GM23338 (cell line): ENCODE measurements around the gene SNAP25. TPM values are rescaled to one million over a fixed set of nuclear protein-coding genes. Genes with fewer than 3 reads are reported as not detected.

Experiments
- ATAC-seq: fragments of 200-7000 bp; cut with Tn5 transposase; 3 replicates; pipeline ENCODE4 v1.9.1; 2020
- DNase-seq: peaks from one replicate; pipeline ENCODE4 v3.0.0-alpha.2; 2015; ENCODE audit warnings: low spot score
- H2AFZ ChIP-seq: fragments of 200-600 bp; sonication (generic); 2 replicates; pipeline ENCODE4 v1.8.0; 2016; ENCODE audit warnings: antibody characterized with exemption, mild to moderate bottlenecking, moderate library complexity
- H3F3A ChIP-seq: fragments of 200-600 bp; sonication (generic); replicated peaks from 2 replicates; pipeline ENCODE4 v1.8.0; 2017; ENCODE audit warnings: antibody characterized with exemption, mixed run types, low read depth
- H3K27ac ChIP-seq: fragments of 200-600 bp; sonication (generic); 2 replicates; pipeline ENCODE4 v1.6.1; 2016; ENCODE audit warnings: low read depth
- H3K27me3 ChIP-seq: fragments of 200-600 bp; sonication (generic); 2 replicates; pipeline ENCODE4 v1.8.0; 2016; ENCODE audit warnings: mild to moderate bottlenecking, mixed run types, moderate library complexity; ENCODE audit not compliant: insufficient read depth
- H3K36me3 ChIP-seq: fragments of 200-600 bp; sonication (generic); 2 replicates; pipeline ENCODE4 v1.8.0; 2016; ENCODE audit warnings: mild to moderate bottlenecking; ENCODE audit not compliant: insufficient read depth
- H3K4me1 ChIP-seq: fragments of 200-600 bp; sonication (generic); 2 replicates; pipeline ENCODE4 v1.8.0; 2016; ENCODE audit warnings: mild to moderate bottlenecking, moderate library complexity; ENCODE audit not compliant: insufficient read depth
- H3K4me2 ChIP-seq: fragments of 200-600 bp; sonication (generic); 2 replicates; pipeline ENCODE4 v1.7.1; 2017; ENCODE audit warnings: mixed run types
- H3K4me3 ChIP-seq: fragments of 200-600 bp; sonication (generic); 2 replicates; pipeline ENCODE4 v1.6.1; 2016; ENCODE audit warnings: mixed run types
- H3K79me2 ChIP-seq: fragments of 200-600 bp; sonication (generic); replicated peaks from 2 replicates; pipeline ENCODE4 v1.8.0; 2017; ENCODE audit warnings: mild to moderate bottlenecking; ENCODE audit not compliant: insufficient read depth
- H3K9me2 ChIP-seq: fragments of 200-600 bp; sonication (generic); 2 replicates; pipeline ENCODE4 v1.8.0; 2017; ENCODE audit not compliant: insufficient read depth
- H4K20me1 ChIP-seq: fragments of 200-600 bp; sonication (generic); replicated peaks from 2 replicates; pipeline ENCODE4 v1.8.0; 2017; ENCODE audit warnings: mild to moderate bottlenecking; ENCODE audit not compliant: insufficient read depth
- H3K27ac Mint-ChIP-seq: 2 replicates; pipeline ENCODE4 v1.8.0; 2020; ENCODE audit warnings: inconsistent platforms, mild to moderate bottlenecking, moderate library complexity, mixed read lengths
- H3K27me3 Mint-ChIP-seq: 3 replicates; pipeline ENCODE4 v1.8.0; 2022; ENCODE audit warnings: low read depth, mild to moderate bottlenecking, moderate library complexity, mixed read lengths, inconsistent platforms; ENCODE audit not compliant: insufficient read depth, poor library complexity
- H3K36me3 Mint-ChIP-seq: 3 replicates; pipeline ENCODE4 v1.8.0; 2021; ENCODE audit warnings: low read depth, mild to moderate bottlenecking, inconsistent platforms, moderate library complexity, mixed read lengths
- H3K4me1 Mint-ChIP-seq: 3 replicates; pipeline ENCODE4 v1.8.0; 2020; ENCODE audit warnings: mild to moderate bottlenecking, inconsistent platforms, mixed read lengths
- H3K4me3 Mint-ChIP-seq: 3 replicates; pipeline ENCODE4 v1.8.0; 2021; ENCODE audit warnings: moderate library complexity, mild to moderate bottlenecking, inconsistent platforms, mixed read lengths
- H3K9me3 Mint-ChIP-seq: 3 replicates; pipeline ENCODE4 v1.8.0; 2020; ENCODE audit warnings: moderate library complexity, mild to moderate bottlenecking, inconsistent platforms, mixed read lengths
- CREB1 ChIP-seq: fragments of 250-450 bp; sonication (Bioruptor Pico); IDR thresholded peaks from 2 replicates; pipeline ENCODE4 v1.5.0; 2020; ENCODE audit warnings: low read depth, mild to moderate bottlenecking, moderate library complexity
- CTCF ChIP-seq, 2 experiments: fragments of 200-600 bp in 1 of 2; sonication (generic) in 1 of 2; conservative IDR thresholded peaks; 2 replicates each; pipeline versions ENCODE4 v1.5.1 to v1.6.1; 2016 to 2017; ENCODE audit warnings: antibody characterized with exemption in 2 of 2, low read depth in 2 of 2, mild to moderate bottlenecking in 2 of 2, moderate library complexity in 1 of 2
- ETS1 ChIP-seq: IDR thresholded peaks from 2 replicates; pipeline ENCODE4 v1.6.1; 2016; ENCODE audit warnings: antibody characterized with exemption
- EZH2 ChIP-seq: fragments of 200-600 bp; sonication (generic); IDR thresholded peaks from one replicate; pipeline ENCODE4 v1.8.0; 2017; ENCODE audit warnings: antibody characterized with exemption, mild to moderate bottlenecking, low read depth; ENCODE audit not compliant: unreplicated experiment
- EZH2phosphoT487 ChIP-seq: fragments of 200-600 bp; sonication (generic); IDR thresholded peaks from one replicate; pipeline ENCODE4 v1.8.1; 2018; ENCODE audit warnings: antibody characterized with exemption; ENCODE audit not compliant: unreplicated experiment
- JUNB ChIP-seq: IDR thresholded peaks from one replicate; pipeline ENCODE4 v1.6.1; 2016; ENCODE audit warnings: antibody characterized with exemption; ENCODE audit not compliant: unreplicated experiment
- NANOG ChIP-seq: IDR thresholded peaks from 2 replicates; pipeline ENCODE4 v1.6.1; 2016; ENCODE audit warnings: antibody characterized with exemption, borderline replicate concordance
- POLR2AphosphoS5 ChIP-seq: IDR thresholded peaks from 2 replicates; pipeline ENCODE4 v1.6.1; 2016; ENCODE audit warnings: antibody characterized with exemption, low read depth
- REST ChIP-seq: IDR thresholded peaks from one replicate; pipeline ENCODE4 v1.6.1; 2018; ENCODE audit warnings: antibody characterized with exemption; ENCODE audit not compliant: unreplicated experiment
- STAT1 ChIP-seq: IDR thresholded peaks from one replicate; pipeline ENCODE4 v1.6.1; 2016; ENCODE audit warnings: antibody characterized with exemption; ENCODE audit not compliant: unreplicated experiment
- ZNF114 ChIP-seq: fragments of 250-450 bp; sonication (Bioruptor Pico); IDR thresholded peaks from 2 replicates; pipeline ENCODE4 v1.5.0; 2020; ENCODE audit warnings: mild to moderate bottlenecking, moderate library complexity
- ZNF331 ChIP-seq: fragments of 250-450 bp; sonication (Bioruptor Pico); IDR thresholded peaks from 2 replicates; pipeline ENCODE4 v1.5.0; 2020; ENCODE audit warnings: low read depth, mild to moderate bottlenecking, moderate library complexity
- polyA plus RNA-seq: library from polyadenylated mRNA; unstranded; fragments of >200 nt; fragmentation: Nextera tagmentation; extraction: Ambion mirVana; gene quantifications from 2 replicates; pipeline ENCODE4 v1.2.1, GENCODE V29; 2016
- total RNA-seq: library from RNA; depleted of rRNA; stranded (reverse); fragments of >200 nt; shearing (Covaris generic); gene quantifications from 2 replicates; pipeline ENCODE4 v1.2.3, GENCODE V29; 2014

The SNAP25 gene
- total and polyA plus RNA-seq, 2 experiments from 2014 or later, result 0.82 to 1.3 TPM

GRCh38 chr20:10288421-10288820 lies 69.8 kb downstream of the SNAP25 start (continued):
- TF ChIP-seq REST (no peak), ZNF114 (CRISPR knock-in tag) (no peak), NANOG (no peak)

GRCh38 chr20:10288954-10289646 lies 70.5 kb downstream of the SNAP25 start:
- ATAC-seq, result no peak
- Mint-ChIP-seq H3K4me1 (peaks cover 24% of the 10 kb centered on the region), H3K27me3 (no peaks in the 10 kb centered on the region), H3K27ac (no peak overlapping the region), H3K36me3 (no peaks in the 10 kb centered on the region), H3K9me3 (no peaks in the 10 kb centered on the region; the same call in 2 of the 3 replicates), H3K4me3 (no peak overlapping the region)
- no peak overlapping the region for H2AFZ ChIP-seq
- no peaks in the 10 kb centered on the region for H3K79me2 ChIP-seq
- peaks cover 35% of the 10 kb centered on the region for H3K4me1 ChIP-seq
- H3K4me3 ChIP-seq, result no peak overlapping the region
- no peak overlapping the region for H3K4me2 ChIP-seq
- no peaks in the 10 kb centered on the region for H3K9me2 ChIP-seq
- H3K36me3 ChIP-seq, result no peaks in the 10 kb centered on the region
- no peaks in the 10 kb centered on the region for H4K20me1 ChIP-seq
- DNase-seq, result no peak
- H3K27me3 ChIP-seq, result no peaks in the 10 kb centered on the region
- H3K27ac ChIP-seq, result no peak overlapping the region
- no peaks in the 10 kb centered on the region for H3F3A ChIP-seq
- TF ChIP-seq NANOG (no peak), EZH2 (no peak), REST (no peak), JUNB (no peak), POLR2AphosphoS5 (no peak), CREB1 (no peak), STAT1 (no peak), EZH2phosphoT487 (no peak), ETS1 (no peak), ZNF114 (CRISPR knock-in tag) (no peak), CTCF (conservative IDR thresholded peaks at IDR 0.05; ENCODE audit: low read depth in 2 of 2) (no peak), ZNF331 (CRISPR knock-in tag) (no peak)
